Cardiac muscle cell (in vitro differentiated cells and primary cell): ENCODE measurements around the gene C13orf46. TPM values are rescaled to one million over a fixed set of nuclear protein-coding genes. Genes with fewer than 3 reads are reported as not detected.

Experiments used
- DNase-seq, 2 donors: peaks; one replicate each; pipeline versions ENCODE4 v3.0.0 to v3.0.0-alpha.2; 2010 to 2017; ENCODE audit warnings: low read depth in 1 of 2, low spot score in 1 of 2
- H3K27ac ChIP-seq: fragments of 200-600 bp; sonication (generic); 2 replicates; pipeline ENCODE4 v1.5.1; 2016
- H3K27me3 ChIP-seq: fragments of 200-600 bp; sonication (generic); 2 replicates; pipeline ENCODE4 v1.6.0; 2016; ENCODE audit warnings: control low read depth
- H3K36me3 ChIP-seq: fragments of 200-600 bp; sonication (generic); 2 replicates; pipeline ENCODE4 v1.5.1; 2016; ENCODE audit warnings: control low read depth
- H3K4me1 ChIP-seq: fragments of 200-600 bp; sonication (generic); 2 replicates; pipeline ENCODE4 v1.8.1; 2017; ENCODE audit warnings: low read depth, mild to moderate bottlenecking, mixed run types
- H3K4me3 ChIP-seq: fragments of 200-600 bp; sonication (generic); 2 replicates; pipeline ENCODE4 v1.5.1; 2016; ENCODE audit warnings: mild to moderate bottlenecking
- H3K9me3 ChIP-seq: fragments of 200-600 bp; sonication (generic); 2 replicates; pipeline ENCODE4 v1.5.1; 2017; ENCODE audit warnings: low read depth, mild to moderate bottlenecking, control low read depth
- polyA plus RNA-seq: library from polyadenylated mRNA; unstranded; fragments of >200 nt; fragmentation: Nextera tagmentation; extraction: Ambion mirVana; gene quantifications from 2 replicates; pipeline ENCODE4 v1.2.1, GENCODE V29; 2016
- total RNA-seq: library from RNA; depleted of rRNA; stranded (reverse); fragments of >200 nt; gene quantifications from 2 replicates; pipeline ENCODE4 v1.2.3, GENCODE V29; 2016
- TF ChIP-seq, protein P1 (sequence below): IDR thresholded peaks from 2 replicates; pipeline ENCODE4 v1.5.1; 2012; ENCODE audit warnings: low read depth, mild to moderate bottlenecking, low read length

The C13orf46 gene
- total and polyA plus RNA-seq, 2 experiments from 2014 or later = 0.35 TPM; not detected in 1

- TF ChIP-seq, protein P1, sequence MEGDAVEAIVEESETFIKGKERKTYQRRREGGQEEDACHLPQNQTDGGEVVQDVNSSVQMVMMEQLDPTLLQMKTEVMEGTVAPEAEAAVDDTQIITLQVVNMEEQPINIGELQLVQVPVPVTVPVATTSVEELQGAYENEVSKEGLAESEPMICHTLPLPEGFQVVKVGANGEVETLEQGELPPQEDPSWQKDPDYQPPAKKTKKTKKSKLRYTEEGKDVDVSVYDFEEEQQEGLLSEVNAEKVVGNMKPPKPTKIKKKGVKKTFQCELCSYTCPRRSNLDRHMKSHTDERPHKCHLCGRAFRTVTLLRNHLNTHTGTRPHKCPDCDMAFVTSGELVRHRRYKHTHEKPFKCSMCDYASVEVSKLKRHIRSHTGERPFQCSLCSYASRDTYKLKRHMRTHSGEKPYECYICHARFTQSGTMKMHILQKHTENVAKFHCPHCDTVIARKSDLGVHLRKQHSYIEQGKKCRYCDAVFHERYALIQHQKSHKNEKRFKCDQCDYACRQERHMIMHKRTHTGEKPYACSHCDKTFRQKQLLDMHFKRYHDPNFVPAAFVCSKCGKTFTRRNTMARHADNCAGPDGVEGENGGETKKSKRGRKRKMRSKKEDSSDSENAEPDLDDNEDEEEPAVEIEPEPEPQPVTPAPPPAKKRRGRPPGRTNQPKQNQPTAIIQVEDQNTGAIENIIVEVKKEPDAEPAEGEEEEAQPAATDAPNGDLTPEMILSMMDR = no peak
- no peaks in the 10 kb centered on the region for H3K27me3 ChIP-seq
These were observed 37.5 kb downstream of the C13orf46 start for GRCh38 chr13:113936166-113936965.

GRCh38 chr13:113935001-113935844 is 38.7 kb downstream of the C13orf46 start:
- Histone ChIP-seq H3K4me1 (peaks cover 5% of the 10 kb centered on the region), H3K27ac (no peak overlapping the region)
- TF ChIP-seq, protein P1 = no peak

More at GRCh38 chr13:113936166-113936965, 37.5 kb downstream of the C13orf46 start:
- H3K4me3 ChIP-seq = no peak overlapping the region
- DNase-seq = no peak
- H3K9me3 ChIP-seq = no peaks in the 10 kb centered on the region
- no peak overlapping the region for H3K27ac ChIP-seq
- H3K36me3 ChIP-seq = no peaks in the 10 kb centered on the region
- peaks cover 5% of the 10 kb centered on the region for H3K4me1 ChIP-seq

GRCh38 chr13:113934576-113934975 is 39.3 kb downstream of the C13orf46 start:
- no peak for DNase-seq
- H3K4me1 ChIP-seq = peaks cover 5% of the 10 kb centered on the region
- TF ChIP-seq, protein P1 = no peak
- no peaks in the 10 kb centered on the region for H3K9me3 ChIP-seq
- no peaks in the 10 kb centered on the region for H3K36me3 ChIP-seq
- H3K4me3 ChIP-seq = no peak overlapping the region
- H3K27ac ChIP-seq = no peak overlapping the region
- no peaks in the 10 kb centered on the region for H3K27me3 ChIP-seq

More at GRCh38 chr13:113935001-113935844, 38.7 kb downstream of the C13orf46 start:
- Histone ChIP-seq H3K4me3 (no peak overlapping the region), H3K27me3 (no peaks in the 10 kb centered on the region), H3K9me3 (no peaks in the 10 kb centered on the region), H3K36me3 (no peaks in the 10 kb centered on the region)
- DNase-seq = peak in 1 of 2 donors; percentile 33

DNA sequence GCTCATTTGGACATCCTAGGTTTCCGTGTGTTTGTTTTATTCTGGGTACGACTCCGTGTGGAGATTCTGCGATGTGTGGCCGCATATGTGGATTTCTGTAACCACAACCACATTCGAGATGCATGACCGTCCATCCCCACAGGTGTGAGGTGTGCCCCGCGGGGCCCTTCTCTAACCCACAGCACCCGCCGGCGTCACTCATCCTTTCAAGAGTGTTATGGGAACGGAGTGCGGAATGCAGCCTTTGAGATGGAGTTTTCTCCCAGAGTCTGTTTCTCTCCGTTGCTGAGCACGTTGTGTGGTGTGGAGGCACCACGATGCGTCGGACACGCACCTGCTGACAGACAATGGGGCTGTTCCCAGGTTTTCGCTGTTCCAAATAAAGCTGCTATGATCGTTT is 40.0 kb downstream of the C13orf46 start:
- TF ChIP-seq, protein P1 = no peak
- no peak for DNase-seq
- no peak overlapping the region for H3K27ac ChIP-seq
- H3K36me3 ChIP-seq = no peaks in the 10 kb centered on the region
- peaks cover 5% of the 10 kb centered on the region for H3K4me1 ChIP-seq
- H3K4me3 ChIP-seq = no peak overlapping the region
- H3K9me3 ChIP-seq = no peaks in the 10 kb centered on the region
- H3K27me3 ChIP-seq = no peaks in the 10 kb centered on the region

DNA sequence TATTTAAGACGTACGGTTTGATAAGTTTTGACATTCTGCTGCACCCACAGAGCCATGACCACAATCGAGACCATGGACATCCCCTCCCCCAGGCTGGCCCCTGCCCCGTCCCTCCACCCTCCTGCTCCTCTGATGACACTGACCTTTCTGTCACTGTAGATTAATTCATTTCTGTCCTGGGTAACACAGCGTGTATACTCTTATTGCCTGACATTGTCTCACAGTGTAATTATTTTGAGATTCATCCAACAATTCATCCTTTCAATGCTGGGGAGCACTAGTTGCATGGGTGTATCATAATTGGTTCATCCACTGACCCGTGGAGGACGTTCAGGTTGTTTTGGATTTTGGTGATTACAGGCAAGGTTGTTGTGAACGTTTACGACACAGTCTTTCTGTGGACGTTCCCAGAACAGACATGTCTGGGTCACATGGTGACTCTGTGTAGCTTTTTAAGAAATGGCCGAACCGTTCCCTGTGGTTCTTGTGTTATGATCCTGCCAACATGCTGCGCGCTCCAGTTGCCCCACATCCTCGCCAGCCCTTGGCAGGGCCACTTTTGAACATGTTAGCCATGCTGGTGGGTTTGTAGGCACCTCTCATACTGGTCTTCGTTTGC is 41.9 kb downstream of the C13orf46 start:
- no peak for DNase-seq
- Histone ChIP-seq H3K9me3 (no peaks in the 10 kb centered on the region), H3K36me3 (no peaks in the 10 kb centered on the region), H3K4me1 (no peaks in the 10 kb centered on the region), H3K27me3 (no peaks in the 10 kb centered on the region), H3K27ac (no peak overlapping the region), H3K4me3 (no peak overlapping the region)
- TF ChIP-seq, protein P1 = no peak
